A375 (cell line): ENCODE results near the gene NLRP1. TPM values are rescaled to one million over a fixed set of nuclear protein-coding genes. Genes with fewer than 3 reads are reported as not detected.

Source experiments
- total RNA-seq: library from RNA; depleted of rRNA; stranded (reverse); fragments of >200 nt; shearing (Covaris generic); gene quantifications from 2 replicates; pipeline ENCODE4 v1.2.3, GENCODE V29; 2014; rRNA removed

Gene NLRP1
- total RNA-seq: 11.5 and 12.6 TPM in 2 replicates

GRCh38 chr17:5584383-5585286 lies at the start of gene NLRP1:
NLRP1 (minus strand) TSS chr17:5584509; CDS start chr17:5583957, 552 bp downstream.

GRCh38 chr17:5486206-5487124 lies 97.8 kb downstream of the NLRP1 start, which contains the start of gene MIS12:
MIS12 (plus strand) TSS chr17:5486566; CDS start chr17:5488863, 2,297 bp downstream.

GRCh38 chr17:5485270-5486205 lies 98.8 kb downstream of the NLRP1 start, which contains the start of gene DERL2:
DERL2 (minus strand) TSS chr17:5486178; CDS start chr17:5486161, 17 bp downstream.

Other genes starting within 250 kb of the NLRP1 start
- gene NUP88, start 164.8 kb downstream of the NLRP1 start, total RNA-seq: 160 and 186 TPM in 2 replicates
- 119 and 120 TPM in 2 replicates for gene RPAIN, start 164.3 kb downstream of the NLRP1 start, total RNA-seq
- 544 and 630 TPM in 2 replicates for gene C1QBP, start 145.4 kb downstream of the NLRP1 start, total RNA-seq
- 14.9 and 15.7 TPM in 2 replicates for gene DHX33, start 115.5 kb downstream of the NLRP1 start, total RNA-seq
- gene DERL2, start 98.3 kb downstream of the NLRP1 start, total RNA-seq: 29.8 and 41.7 TPM in 2 replicates
- gene MIS12, start 97.9 kb downstream of the NLRP1 start, total RNA-seq: 19.2 and 21.9 TPM in 2 replicates